ENCODE data around the gene ARNT2.

GRCh38 chr15:80433836-80434235, 29.7 kb downstream of the ARNT2 start:
- TF ChIP-seq CTCF (IDR thresholded peaks at IDR 0.05) (no peak), ZFX (IDR thresholded peaks at IDR 0.05; ENCODE audit: borderline replicate concordance) (no peak)

Data from 22Rv1 (cell line).